Cerebellar cortex (tissue), 1 donor: ENCODE results near the gene NAPSA.

Experiments
- DNase-seq: peaks from one replicate; pipeline ENCODE4 v3.0.0-alpha.2; 2015; ENCODE audit warnings: low spot score

Gene NAPSA

DNA sequence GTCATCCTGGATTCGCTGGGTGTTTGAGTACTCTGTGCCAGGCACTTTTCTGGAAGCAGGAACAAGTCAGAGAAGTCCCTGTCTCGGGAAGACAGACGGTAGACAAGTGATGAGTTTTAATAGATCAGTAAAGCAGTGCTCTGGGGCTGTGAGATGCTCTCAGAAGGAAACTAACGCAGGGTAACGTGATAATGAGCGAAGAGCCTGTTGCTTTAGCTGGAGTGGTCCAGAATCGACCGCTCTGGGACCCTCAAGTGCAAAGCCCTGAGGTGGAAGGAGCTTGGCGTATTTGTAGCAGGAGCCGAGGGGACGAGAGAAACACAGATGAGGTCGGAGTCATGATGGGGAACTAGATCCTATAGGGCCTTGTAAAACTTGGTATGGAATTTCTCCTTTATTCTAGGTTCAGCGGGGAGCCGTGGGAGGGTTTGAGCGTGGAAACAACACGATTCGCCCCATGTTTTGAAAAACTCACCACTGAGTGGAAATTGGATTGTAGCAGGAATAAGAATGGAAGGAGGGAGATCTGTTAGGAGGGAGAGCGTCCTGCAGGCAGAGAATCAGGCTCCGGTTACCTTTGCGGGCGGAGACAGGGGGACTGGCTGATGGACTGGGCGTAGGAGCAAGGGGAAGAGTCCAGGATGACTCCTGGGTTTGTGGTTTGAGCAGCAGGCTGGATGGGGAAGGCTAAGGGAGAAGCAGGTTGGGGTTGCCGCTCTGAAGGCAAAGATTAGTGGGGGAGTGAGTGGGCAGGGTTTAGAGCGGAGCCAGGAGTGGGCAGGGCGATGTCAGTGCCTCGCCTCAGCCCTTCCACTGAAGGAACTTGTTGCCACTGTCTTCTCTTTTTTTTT lies 19.5 kb upstream of the NAPSA start:
- no peak for DNase-seq

DNA sequence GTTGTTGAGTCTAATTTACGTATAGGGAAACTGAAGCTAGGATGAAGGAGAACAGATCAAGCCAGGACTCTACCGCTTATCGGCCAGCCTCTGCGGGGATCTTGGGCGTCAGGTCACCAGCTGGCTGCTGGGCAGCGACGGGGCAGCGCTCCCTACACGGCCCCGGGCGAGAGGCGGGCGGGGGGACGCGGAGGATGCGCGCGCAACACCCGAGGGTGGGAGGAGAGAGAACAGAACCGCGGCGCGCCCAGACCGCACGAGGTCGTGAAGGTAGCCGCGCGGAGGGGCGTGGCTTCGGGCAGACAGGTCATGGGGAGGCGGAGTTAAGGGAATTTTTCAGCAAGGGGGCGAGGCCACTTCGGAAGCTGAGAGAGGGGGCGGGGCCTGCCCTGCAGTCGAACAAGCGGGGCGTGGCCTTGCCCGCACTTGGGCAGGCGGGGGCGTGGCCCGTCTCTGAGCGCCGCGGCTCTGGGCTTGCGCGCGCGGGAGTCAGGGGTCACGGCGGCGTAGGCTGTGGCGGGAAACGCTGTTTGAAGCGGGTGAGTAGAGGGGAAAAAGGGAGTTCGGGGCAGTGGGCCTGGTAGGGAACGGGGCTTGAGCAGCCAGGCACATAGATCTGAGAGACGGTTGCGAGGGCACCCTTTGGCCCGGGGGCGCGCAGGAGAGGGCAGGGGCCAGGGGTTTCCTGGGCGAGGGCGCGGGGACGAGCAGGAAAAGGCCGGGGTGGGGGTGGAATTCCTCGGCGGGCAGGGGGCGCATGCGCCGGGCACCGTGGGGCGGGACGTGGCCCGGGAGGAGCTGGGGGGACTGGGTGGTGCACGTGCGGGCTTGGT lies 18.6 kb upstream of the NAPSA start, which contains the start of gene POLD1:
Gene POLD1 (plus strand): TSS at position 496 of the 833 bp plus-strand sequence. CDS start 14,505 bp downstream, outside the sequence.
- peak; percentile 95 for DNase-seq

DNA sequence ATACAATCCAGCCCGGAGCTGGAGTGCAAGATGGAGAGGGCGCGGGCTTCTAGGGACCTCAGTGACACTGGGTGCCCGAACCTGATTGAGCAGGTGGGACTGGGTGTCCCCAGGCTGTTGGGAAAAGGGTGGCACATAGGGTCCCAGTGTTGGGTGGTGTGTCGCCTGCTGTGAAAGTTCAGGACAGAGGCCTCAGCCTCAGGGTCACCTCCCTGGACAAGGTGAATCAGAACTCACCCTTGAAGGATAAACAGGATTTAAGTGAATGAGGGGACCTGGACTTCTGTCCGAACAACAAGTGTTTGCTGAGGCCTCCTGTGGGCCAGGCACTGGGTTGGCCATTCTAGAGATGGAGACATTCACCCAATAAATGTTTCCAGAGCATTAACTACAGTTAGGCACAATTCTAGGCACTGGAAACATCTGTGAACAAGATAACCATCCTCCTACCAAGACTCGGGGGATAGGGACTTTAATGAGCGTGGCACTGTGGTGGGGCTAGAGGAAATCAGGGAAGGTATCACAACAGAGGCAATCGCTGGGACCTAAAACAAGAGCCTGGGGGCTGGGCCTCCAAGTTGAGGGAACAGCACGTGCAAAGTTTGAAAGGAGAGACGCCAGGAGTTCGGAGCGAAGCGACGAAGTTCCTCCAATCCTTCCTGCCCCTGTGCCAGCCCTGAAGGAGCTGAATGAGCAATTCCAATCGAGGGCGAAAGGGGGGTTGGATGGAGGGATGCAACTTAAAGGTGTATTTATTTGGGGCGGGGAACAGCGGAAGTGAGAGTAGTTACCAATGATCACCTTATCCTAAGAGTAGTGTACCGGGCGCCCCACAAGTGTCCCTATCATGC lies 17.8 kb upstream of the NAPSA start:
- no peak for DNase-seq

DNA sequence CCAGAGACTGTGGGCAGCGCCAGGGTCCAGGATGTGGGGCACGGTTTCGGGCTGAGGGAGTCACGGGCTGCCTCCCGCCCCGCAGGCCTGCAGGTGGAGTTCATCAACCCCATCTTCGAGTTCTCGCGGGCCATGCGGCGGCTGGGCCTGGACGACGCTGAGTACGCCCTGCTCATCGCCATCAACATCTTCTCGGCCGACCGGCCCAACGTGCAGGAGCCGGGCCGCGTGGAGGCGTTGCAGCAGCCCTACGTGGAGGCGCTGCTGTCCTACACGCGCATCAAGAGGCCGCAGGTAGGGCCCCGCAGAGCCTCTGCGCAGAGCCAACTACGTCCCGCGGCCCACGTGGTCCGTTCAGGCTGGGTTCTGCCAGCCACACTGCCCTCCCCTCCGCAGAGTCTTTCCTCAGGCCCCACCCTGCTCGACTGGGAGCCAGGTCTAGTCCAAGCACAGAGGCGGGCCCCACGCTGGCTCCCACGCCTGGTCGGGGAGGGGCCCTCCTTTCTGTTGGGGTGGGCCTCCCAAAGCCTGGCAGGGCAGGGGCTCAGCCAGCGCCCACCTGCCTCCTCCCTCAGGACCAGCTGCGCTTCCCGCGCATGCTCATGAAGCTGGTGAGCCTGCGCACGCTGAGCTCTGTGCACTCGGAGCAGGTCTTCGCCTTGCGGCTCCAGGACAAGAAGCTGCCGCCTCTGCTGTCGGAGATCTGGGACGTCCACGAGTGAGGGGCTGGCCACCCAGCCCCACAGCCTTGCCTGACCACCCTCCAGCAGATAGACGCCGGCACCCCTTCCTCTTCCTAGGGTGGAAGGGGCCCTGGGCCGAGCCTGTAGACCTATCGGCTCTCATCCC lies 16.7 kb upstream of the NAPSA start:
- no peak for DNase-seq

DNA sequence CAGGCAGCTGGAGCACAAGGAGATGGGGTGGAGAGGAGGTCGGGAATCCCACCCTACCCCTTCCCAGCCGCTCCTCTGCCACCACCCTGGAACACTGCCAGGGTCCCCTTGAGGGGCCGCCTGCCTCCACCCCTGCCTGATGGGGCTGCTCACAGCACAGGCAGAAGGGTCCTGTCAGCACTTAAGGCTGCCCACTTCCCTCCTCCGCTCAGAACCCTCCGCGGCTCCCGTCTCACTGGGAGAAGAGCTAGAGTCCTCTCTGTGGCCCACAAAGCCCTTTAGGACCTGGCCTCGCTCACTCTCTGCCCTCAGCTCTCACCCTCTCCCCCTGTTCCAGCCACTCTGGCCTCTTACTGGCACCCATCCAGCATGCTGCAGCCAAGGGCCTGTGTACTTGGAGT lies 15.3 kb upstream of the NAPSA start:
- DNase-seq, result no peak

DNA sequence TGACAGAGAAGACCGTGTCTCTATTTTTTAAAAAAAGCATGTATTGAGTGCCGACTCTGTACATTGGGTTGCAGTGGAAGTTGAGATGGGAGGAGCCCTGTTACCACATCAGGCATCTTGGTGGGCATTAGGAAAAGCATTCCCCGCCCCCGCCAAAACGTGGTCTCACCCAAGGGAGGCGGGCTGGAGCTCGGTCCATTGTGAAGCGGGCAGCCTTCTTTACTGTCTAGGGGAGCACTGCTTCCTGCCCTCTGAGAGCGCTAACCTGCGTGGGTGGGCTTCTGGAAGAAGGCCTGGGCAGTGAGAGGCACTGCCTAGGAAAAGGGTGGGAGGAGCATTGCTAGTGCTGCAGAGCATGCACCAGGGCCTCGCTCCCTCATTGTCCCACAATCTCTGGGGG lies 14.7 kb upstream of the NAPSA start:
- no peak for DNase-seq

DNA sequence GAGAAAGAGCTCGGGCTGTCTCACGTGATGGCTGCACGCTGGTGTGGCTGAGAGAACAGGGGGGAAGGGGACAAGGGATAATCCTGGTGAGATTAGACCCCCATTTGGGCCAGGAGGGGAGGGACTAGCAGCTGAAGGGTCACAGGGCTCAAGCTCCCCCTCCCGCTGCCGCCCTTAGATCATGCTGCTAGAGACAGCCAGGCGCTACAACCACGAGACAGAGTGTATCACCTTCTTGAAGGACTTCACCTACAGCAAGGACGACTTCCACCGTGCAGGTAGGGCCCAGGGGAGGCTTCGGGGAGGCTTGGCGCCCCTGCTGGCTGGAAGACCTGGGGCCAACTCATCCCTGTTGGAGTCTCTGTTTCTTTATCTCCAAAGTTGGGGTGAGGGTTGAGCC lies 14.2 kb upstream of the NAPSA start:
- no peak for DNase-seq

DNA sequence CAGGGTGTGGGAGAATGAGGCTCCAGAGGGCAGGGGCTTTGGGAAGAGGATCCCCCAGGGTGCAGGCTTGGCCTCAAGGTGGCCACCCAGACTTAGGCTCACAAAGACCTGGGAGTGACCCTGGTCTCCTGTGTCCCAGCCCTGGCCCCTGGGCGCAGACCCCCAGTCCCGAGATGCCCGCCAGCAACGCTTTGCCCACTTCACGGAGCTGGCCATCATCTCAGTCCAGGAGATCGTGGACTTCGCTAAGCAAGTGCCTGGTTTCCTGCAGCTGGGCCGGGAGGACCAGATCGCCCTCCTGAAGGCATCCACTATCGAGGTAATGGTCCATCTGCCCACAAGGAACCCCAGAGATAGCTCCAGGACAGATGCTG lies 13.4 kb upstream of the NAPSA start:
- DNase-seq, result no peak

DNA sequence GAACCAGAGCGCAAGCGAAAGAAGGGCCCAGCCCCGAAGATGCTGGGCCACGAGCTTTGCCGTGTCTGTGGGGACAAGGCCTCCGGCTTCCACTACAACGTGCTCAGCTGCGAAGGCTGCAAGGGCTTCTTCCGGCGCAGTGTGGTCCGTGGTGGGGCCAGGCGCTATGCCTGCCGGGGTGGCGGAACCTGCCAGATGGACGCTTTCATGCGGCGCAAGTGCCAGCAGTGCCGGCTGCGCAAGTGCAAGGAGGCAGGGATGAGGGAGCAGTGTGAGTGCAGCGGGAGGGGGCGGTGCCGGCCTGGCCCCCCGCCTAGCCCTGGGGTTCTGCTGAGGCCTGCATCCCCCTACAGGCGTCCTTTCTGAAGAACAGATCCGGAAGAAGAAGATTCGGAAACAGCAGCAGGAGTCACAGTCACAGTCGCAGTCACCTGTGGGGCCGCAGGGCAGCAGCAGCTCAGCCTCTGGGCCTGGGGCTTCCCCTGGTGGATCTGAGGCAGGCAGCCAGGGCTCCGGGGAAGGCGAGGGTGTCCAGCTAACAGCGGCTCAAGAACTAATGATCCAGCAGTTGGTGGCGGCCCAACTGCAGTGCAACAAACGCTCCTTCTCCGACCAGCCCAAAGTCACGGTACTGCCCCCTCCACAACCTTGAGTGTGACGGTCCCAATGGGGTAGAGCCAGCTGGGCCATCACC lies 12.9 kb upstream of the NAPSA start:
- DNase-seq, result no peak

DNA sequence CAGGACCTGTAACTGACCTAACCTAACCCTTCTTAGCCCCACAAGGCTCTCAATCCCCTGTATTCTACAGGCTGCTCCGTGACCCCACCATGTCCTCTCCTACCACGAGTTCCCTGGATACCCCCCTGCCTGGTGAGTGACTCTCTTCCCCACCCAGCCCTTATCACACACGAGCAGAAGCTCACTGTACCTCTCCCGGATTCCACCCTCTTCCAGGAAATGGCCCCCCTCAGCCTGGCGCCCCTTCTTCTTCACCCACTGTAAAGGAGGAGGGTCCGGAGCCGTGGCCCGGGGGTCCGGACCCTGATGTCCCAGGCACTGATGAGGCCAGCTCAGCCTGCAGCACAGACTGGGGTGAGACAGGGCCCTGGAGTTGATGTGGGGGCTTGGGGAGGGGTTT lies 12.1 kb upstream of the NAPSA start:
- no peak for DNase-seq

DNA sequence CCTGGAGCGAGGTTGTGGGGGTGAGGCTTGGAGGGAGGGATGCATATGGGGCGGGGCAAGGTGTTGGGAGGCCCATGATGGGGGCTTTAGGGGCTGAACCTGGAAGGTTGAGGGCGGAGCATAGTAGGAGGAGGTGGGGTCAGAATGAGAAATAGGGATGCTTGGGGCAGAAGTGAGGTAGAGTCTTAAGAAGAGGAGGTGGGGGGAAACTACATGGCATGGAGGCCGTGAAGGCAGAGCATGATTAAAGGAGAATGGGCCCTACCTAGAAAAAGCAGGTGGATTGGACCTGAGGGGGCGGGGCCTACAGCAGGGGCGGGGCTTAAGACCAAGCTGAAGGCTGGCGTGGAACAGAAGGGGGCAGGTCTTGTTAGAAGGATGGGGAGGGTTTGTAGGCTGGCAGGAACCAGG lies 11.6 kb upstream of the NAPSA start:
- DNase-seq, result peak; percentile 25

DNA sequence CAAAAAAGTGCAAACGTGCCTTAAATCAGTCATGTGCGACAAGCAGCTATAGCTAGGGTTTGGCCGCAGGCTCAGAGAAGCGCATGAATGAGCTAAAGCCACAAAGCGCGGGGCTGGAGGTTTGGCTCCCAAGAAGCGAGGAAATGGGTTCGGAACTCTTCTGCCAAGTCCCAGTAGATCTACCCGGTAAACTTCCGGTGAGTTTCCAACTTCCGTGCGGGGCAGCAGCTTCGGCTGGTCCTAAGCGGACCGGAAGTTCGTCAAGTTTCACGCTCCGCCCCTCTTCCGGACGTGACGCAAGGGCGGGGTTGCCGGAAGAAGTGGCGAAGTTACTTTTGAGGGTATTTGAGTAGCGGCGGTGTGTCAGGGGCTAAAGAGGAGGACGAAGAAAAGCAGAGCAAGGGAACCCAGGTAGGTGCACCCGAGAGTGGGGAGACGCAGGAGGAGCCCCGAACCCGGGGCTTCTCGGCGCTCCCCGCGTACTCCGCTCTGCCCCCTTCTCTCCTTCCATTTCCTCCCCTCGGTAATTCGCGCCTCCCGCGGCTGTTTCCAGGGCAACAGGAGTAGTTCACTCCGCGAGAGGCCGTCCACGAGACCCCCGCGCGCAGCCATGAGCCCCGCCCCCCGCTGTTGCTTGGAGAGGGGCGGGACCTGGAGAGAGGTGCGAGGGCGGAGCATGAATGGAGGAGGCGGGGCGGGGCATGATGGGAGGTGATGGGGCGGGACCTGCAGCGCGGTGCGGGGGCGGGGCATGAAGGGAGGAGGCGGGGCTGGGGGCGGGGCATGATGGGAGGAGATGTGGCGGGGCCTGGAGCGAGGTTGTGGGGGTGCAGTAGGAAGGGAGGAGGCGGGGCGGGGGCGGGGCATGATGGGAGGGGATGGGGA lies 11.0 kb upstream of the NAPSA start, which contains the start of gene NR1H2:
Gene NR1H2 (plus strand): TSS at position 292 of the 885 bp plus-strand sequence. CDS start 1,149 bp downstream, outside the sequence.
- DNase-seq, result peak; percentile 98

DNA sequence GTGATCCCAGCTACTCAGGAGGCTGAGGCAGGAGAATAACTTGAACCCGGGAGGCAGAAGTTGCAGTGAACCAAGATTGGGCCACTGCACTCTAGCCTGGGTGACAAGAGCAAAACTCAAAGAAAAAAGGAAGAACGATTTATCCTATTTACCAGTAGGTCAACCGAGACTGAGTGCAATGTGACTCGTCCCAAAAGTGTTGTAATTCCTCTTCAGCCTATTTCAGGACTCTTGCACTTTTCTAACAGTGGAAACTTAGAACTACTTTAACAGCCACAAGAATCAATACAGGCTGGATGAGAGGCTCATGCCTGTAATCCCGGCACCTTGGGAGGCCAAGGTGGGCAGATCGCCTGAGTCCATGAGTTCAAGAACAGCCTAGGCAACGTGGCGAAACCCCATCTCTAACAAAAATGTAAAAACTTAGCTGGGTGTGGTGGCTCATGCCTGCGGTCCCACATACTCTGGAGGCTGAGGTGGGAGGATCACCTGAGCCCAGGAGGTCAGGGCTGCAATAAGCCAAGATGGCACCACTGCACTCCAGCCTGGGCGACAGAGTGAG lies 6.6 kb upstream of the NAPSA start:
- no peak for DNase-seq

DNA sequence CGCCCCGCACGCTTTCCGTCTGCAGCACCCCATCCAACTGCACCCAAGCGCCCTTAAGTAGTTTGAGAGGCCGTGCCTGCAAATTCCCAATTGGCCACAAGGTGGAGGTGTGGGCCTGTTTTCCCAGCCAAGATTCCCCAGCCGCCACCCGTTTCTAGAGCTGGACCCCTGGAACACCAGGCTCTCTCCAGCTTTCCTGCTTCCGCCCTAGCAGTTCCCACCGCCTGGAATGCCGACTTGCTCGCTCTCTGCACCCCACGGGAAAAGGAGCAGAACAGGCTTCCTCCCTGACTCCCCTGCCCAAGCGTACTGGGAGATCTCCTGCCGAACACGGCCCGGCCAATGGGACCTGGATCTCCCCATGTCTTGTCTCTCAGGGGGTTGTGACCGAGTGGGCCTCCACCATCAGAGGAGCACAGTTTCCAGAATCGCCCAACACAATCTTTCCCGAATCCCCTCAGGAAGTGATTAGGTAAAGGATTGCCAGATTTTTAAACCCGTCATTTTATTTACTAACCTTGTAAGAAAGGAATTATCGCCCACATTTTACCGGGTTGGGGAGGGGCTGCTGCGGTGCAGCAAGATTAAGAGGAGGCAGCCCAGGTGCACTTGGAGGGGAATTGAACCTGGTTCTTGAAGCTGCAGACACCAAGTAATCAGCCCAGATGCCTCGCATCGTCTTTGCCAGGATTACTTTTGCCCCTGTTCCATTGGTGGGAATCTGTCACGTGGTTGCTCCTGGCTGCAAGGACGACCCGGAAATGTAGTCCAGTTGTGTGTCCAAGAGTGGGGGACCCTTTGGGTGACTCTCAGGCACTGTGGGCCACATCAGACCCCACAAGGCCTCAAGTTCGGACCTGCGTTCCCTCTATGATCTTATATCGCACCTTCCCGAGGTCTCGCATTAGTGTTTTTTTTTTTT lies 3.5 kb upstream of the NAPSA start:
- peak; percentile 89 for DNase-seq

DNA sequence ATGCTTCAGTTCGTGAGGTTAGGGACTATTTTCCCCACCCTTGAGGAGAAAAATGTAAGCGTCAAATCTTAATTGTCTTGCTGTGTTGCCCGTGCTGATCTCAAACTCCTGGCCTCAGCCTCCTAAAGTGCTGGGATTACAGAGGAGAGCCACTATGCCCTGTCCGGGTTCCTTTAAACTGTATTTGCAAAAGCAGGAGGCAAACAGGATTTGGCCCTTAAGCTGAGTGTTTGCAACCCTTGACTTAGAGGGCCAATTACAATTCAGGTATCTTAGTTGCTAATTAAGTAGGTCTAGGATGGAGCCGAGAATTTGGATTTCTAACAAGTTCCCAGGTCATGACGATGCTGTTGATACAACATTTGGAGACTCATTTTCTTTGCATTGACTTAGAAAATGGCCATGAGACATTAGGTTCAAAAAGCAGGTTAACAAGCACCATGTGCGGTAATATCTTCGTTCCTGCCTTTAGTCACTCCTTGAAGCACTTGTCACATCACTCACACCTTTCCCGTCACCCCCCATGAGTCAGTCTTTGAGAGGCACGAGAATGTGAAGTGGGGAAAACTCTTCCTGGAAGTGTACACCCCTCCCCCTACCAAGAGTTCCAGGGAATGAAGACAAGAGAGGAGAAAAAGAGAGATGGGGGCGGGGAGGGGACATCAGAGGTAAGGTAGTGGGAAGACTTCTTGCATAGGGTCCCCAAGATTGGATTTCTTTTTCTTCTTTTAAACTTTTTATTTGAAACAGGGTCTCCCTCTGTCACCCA lies 2.6 kb downstream of the NAPSA start:
- no peak for DNase-seq

DNA sequence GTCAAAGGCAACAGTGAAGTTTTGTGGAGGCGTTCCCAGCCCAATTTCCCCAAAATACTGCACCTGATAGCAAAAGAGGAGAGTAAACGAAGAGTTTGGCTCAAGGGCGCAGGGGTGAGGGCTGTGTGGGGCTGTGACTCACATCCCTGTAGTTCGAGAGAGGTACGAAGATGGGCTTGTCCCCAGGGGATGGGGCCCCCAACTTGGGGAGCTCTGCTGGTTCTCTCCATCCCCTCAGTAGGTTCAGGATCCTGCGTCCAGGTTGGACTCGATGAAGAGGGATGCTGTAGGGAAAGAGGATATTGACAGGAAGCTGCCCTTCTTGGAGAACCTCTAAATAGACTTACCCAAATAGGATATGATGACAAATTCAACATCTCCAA lies 3.4 kb downstream of the NAPSA start:
- no peak for DNase-seq

DNA sequence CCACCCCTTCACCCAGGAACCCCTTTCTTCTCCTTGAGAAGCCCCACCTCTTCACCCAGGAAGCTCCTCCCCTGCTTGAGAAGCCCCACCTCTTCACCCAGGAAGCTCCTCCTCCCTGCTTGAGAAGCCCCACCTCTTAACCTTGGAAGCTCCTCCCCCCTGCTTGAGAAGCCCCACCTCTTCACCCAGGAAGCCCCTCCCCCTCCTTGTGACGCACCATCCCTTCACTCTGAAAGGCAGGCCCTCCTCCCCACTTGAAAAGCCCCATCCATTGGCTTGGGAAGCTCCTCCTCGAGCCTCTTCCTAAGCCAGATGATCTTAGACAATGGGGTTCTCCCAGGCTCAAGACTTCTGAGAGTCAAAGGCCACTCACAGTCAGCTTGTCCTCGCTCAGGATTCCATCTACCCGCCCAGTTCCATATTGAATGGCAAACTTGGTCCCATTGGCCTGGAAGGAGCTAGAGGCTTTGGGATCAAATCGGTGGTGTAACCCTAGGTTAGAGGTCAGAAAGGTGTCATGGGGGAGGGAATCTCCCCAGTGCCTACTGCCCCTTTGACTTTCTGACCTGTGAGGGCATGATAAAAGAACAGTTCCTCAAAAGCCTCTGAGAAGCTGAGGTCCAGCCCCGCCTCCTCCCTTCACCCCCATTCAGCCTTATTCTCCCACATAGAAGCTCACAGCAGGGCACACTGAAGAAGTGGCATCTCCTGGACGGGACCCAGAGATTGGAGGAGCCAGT lies 4.0 kb downstream of the NAPSA start:
- no peak for DNase-seq
